CD14-positive monocyte (primary cell): ENCODE data around the gene TCOF1. TPM values are rescaled to one million over a fixed set of nuclear protein-coding genes. Genes with fewer than 3 reads are reported as not detected.

Experiments used
- DNase-seq, 3 donors: peaks; one replicate each; pipeline ENCODE4 v3.0.0-alpha.2; 2011 to 2022
- H2AFZ ChIP-seq: 2 replicates; pipeline ENCODE4 v1.6.0; 2012; ENCODE audit warnings: mild to moderate bottlenecking, low read depth, low read length, inconsistent platforms; ENCODE audit not compliant: insufficient read depth, poor library complexity, severe bottlenecking
- H3K27ac ChIP-seq, 2 donors: 1 replicate in 1 of 2; 2 replicates in 1 of 2; pipeline ENCODE4 v1.5.1; 2012 to 2013; ENCODE audit warnings: low read length in 2 of 2, control low read depth in 1 of 2, inconsistent platforms in 1 of 2, low read depth in 1 of 2, mild to moderate bottlenecking in 1 of 2
- H3K27me3 ChIP-seq, 2 donors: one replicate each; pipeline versions ENCODE4 v1.6.0 to v1.6.1; 2011 to 2013; ENCODE audit warnings: low read length in 2 of 2; ENCODE audit not compliant: control insufficient read depth in 2 of 2, insufficient read depth in 2 of 2
- H3K36me3 ChIP-seq, 2 donors: replicated peaks in 1 of 2; 1 replicate in 1 of 2; 2 replicates in 1 of 2; pipeline versions ENCODE4 v1.5.1 to v1.6.1; 2012 to 2013; ENCODE audit warnings: low read length in 2 of 2, control low read depth in 1 of 2, inconsistent platforms in 1 of 2, mild to moderate bottlenecking in 1 of 2; ENCODE audit not compliant: insufficient read depth in 2 of 2, control insufficient read depth in 1 of 2
- H3K4me1 ChIP-seq, 2 donors: 1 replicate in 1 of 2; 2 replicates in 1 of 2; pipeline versions ENCODE4 v1.5.1 to v1.6.1; 2012 to 2013; ENCODE audit warnings: low read length in 2 of 2, control low read depth in 1 of 2, inconsistent platforms in 1 of 2, mild to moderate bottlenecking in 1 of 2, moderate library complexity in 1 of 2; ENCODE audit not compliant: insufficient read depth in 2 of 2, control insufficient read depth in 1 of 2
- H3K4me2 ChIP-seq: replicated peaks from 2 replicates; pipeline ENCODE3; 2012; ENCODE audit warnings: low read length, moderate library complexity, mild to moderate bottlenecking; ENCODE audit not compliant: poor library complexity, severe bottlenecking; ENCODE audit errors: extremely low read depth
- H3K4me3 ChIP-seq, 3 experiments: fragments of 200-600 bp in 1 of 3; sonication (generic) in 1 of 3; replicated peaks in 1 of 3; 1 replicate in 2 of 3; 2 replicates in 1 of 3; pipeline ENCODE4 v1.5.1; 2011 to 2013; ENCODE audit warnings: low read length in 3 of 3, mild to moderate bottlenecking in 3 of 3, control low read depth in 2 of 3, low read depth in 2 of 3, inconsistent platforms in 1 of 3, moderate library complexity in 1 of 3
- H3K79me2 ChIP-seq: 2 replicates; pipeline ENCODE4 v1.6.0; 2012; ENCODE audit warnings: mild to moderate bottlenecking, control low read depth, inconsistent platforms, low read length, moderate library complexity; ENCODE audit not compliant: insufficient read depth
- H3K9ac ChIP-seq: 2 replicates; pipeline ENCODE4 v1.6.0; 2017; ENCODE audit warnings: low read length, mild to moderate bottlenecking; ENCODE audit not compliant: insufficient read depth, poor library complexity, severe bottlenecking
- H3K9me3 ChIP-seq, 2 donors: replicated peaks in 1 of 2; 1 replicate in 1 of 2; 2 replicates in 1 of 2; pipeline versions ENCODE4 v1.5.1 to v1.6.1; 2012 to 2013; ENCODE audit warnings: low read length in 2 of 2, control low read depth in 1 of 2; ENCODE audit not compliant: control insufficient read depth in 1 of 2, insufficient read depth in 1 of 2
- H4K20me1 ChIP-seq: 2 replicates; pipeline ENCODE4 v1.6.0; 2012; ENCODE audit warnings: mild to moderate bottlenecking, low read length, control low read depth, moderate library complexity; ENCODE audit not compliant: insufficient read depth
- H3K27ac Mint-ChIP-seq, 7 donors: one replicate each; pipeline ENCODE4 v1.8.0; 2020; ENCODE audit warnings: mild to moderate bottlenecking in 7 of 7, mixed read lengths in 7 of 7, moderate library complexity in 6 of 7, inconsistent platforms in 2 of 7
- H3K27me3 Mint-ChIP-seq, 3 donors: one replicate each; pipeline ENCODE4 v1.8.0; 2021 to 2022; ENCODE audit warnings: low read depth in 3 of 3, mild to moderate bottlenecking in 3 of 3, mixed read lengths in 3 of 3, moderate library complexity in 3 of 3, inconsistent platforms in 1 of 3
- H3K36me3 Mint-ChIP-seq, 2 donors: one replicate each; pipeline ENCODE4 v1.8.0; 2020; ENCODE audit warnings: mixed read lengths in 2 of 2, inconsistent platforms in 1 of 2, mild to moderate bottlenecking in 1 of 2
- H3K4me1 Mint-ChIP-seq: one replicate; pipeline ENCODE4 v1.8.0; 2020; ENCODE audit warnings: mild to moderate bottlenecking, mixed read lengths
- H3K4me3 Mint-ChIP-seq, 2 donors: one replicate each; pipeline ENCODE4 v1.8.0; 2020; ENCODE audit warnings: mild to moderate bottlenecking in 2 of 2, mixed read lengths in 2 of 2, moderate library complexity in 1 of 2
- H3K9me3 Mint-ChIP-seq, 7 donors: one replicate each; pipeline ENCODE4 v1.8.0; 2020 to 2022; ENCODE audit warnings: mixed read lengths in 7 of 7, mild to moderate bottlenecking in 6 of 7, moderate library complexity in 6 of 7, inconsistent platforms in 2 of 7
- CTCF ChIP-seq: fragments of 200-600 bp; IDR thresholded peaks from one replicate; pipeline ENCODE4 v1.8.0; 2022; ENCODE audit warnings: antibody characterized with exemption, mild to moderate bottlenecking
- WGBS: methylation state at CpG from one replicate; pipeline ENCODE4 v1.1.5; 2013; ENCODE audit warnings: missing lambda C conversion rate; ENCODE audit not compliant: insufficient coverage; 5-methylcytosine and 5-hydroxymethylcytosine counted together
- intact Hi-C, 2 donors: fragments of 100-400 bp; cut with micrococcal nuclease; formaldehyde crosslinking; loops; one replicate each; pipeline versions ENCODE4 v1.15.0 to v1.15.1; 2023
- polyA plus RNA-seq, 3 donors: library from polyadenylated mRNA; depleted of rRNA in 1 of 3; unstranded in 2 of 3; stranded (reverse) in 1 of 3; fragments of 300-500 nt in 2 of 3; fragments of >200 nt in 1 of 3; fragmentation: Illumina TruSeq in 2 of 3; gene quantifications; 1 replicate in 2 of 3; 2 replicates in 1 of 3; pipeline ENCODE4 v1.2.3, GENCODE V29; 2012 to 2021

The TCOF1 gene
- polyA plus RNA-seq, 3 donors, result 1.4 to 18.0 (median 2.3) TPM

GRCh38 chr5:150341989-150342388 lies 15.5 kb upstream of the TCOF1 start:
- Histone ChIP-seq H3K4me1 (no peaks in the 10 kb centered on the region), H3K27ac (no peak overlapping the region), H3K27me3 (no peaks in the 10 kb centered on the region), H4K20me1 (no peaks in the 10 kb centered on the region), H3K9me3 (no peaks in the 10 kb centered on the region), H3K4me2 (no peak overlapping the region), H3K79me2 (no peaks in the 10 kb centered on the region), H3K4me3 (no peak overlapping the region), H2AFZ (no peak overlapping the region), H3K9ac (no peak overlapping the region), H3K36me3 (no peaks in the 10 kb centered on the region)
- WGBS, result 40% methylated on average over 1 of the region's 1 CpG
- H3K27ac Mint-ChIP-seq, result peak overlapping the region in 1 of 7 donors; percentile 48
- intact Hi-C loops, result loop anchor here in 1 of 2 donors (10.0 kb wide), 1 partner anchor 207 kb away; no protein-coding TSS in a partner anchor
- no peak for TF ChIP-seq CTCF
- no peaks in the 10 kb centered on the region for H3K36me3 Mint-ChIP-seq
- no peak overlapping the region for H3K4me3 Mint-ChIP-seq
- H3K27me3 Mint-ChIP-seq, result peaks cover 2 to 6% (median 3%) of the 10 kb centered on the region in 3 donors
- peaks cover 0 to 1% (median 0%) of the 10 kb centered on the region in 7 donors for H3K9me3 Mint-ChIP-seq
- H3K4me1 Mint-ChIP-seq, result peaks cover 6% of the 10 kb centered on the region
- DNase-seq, result no peak

GRCh38 chr5:150342583-150342982 lies 14.9 kb upstream of the TCOF1 start:
- Histone ChIP-seq H3K79me2 (no peaks in the 10 kb centered on the region), H3K4me2 (no peak overlapping the region), H3K9me3 (no peaks in the 10 kb centered on the region), H2AFZ (no peak overlapping the region), H3K4me3 (no peak overlapping the region), H4K20me1 (no peaks in the 10 kb centered on the region), H3K4me1 (no peaks in the 10 kb centered on the region), H3K27me3 (no peaks in the 10 kb centered on the region), H3K27ac (no peak overlapping the region), H3K9ac (no peak overlapping the region), H3K36me3 (no peaks in the 10 kb centered on the region)
- Mint-ChIP-seq H3K27ac (no peak overlapping the region), H3K4me3 (no peak overlapping the region), H3K36me3 (no peaks in the 10 kb centered on the region), H3K27me3 (peaks cover under 1 to 6% (median 2%) of the 10 kb centered on the region in 3 donors), H3K9me3 (no peaks in the 10 kb centered on the region), H3K4me1 (peaks cover 6% of the 10 kb centered on the region)
- no peak for DNase-seq
- WGBS, result 100% methylated on average over 4 of the region's 5 CpGs
- intact Hi-C loops, result loop anchor here in 1 of 2 donors (10.0 kb wide), 1 partner anchor 208 kb away; no protein-coding TSS in a partner anchor
- no peak for TF ChIP-seq CTCF
